ENCODE data around the gene PCDHGC5. TPM values are rescaled to one million over a fixed set of nuclear protein-coding genes. Genes with fewer than 3 reads are reported as not detected.

Gene PCDHGC5
- 0.12 TPM for polyA plus RNA-seq (2013)

DNA sequence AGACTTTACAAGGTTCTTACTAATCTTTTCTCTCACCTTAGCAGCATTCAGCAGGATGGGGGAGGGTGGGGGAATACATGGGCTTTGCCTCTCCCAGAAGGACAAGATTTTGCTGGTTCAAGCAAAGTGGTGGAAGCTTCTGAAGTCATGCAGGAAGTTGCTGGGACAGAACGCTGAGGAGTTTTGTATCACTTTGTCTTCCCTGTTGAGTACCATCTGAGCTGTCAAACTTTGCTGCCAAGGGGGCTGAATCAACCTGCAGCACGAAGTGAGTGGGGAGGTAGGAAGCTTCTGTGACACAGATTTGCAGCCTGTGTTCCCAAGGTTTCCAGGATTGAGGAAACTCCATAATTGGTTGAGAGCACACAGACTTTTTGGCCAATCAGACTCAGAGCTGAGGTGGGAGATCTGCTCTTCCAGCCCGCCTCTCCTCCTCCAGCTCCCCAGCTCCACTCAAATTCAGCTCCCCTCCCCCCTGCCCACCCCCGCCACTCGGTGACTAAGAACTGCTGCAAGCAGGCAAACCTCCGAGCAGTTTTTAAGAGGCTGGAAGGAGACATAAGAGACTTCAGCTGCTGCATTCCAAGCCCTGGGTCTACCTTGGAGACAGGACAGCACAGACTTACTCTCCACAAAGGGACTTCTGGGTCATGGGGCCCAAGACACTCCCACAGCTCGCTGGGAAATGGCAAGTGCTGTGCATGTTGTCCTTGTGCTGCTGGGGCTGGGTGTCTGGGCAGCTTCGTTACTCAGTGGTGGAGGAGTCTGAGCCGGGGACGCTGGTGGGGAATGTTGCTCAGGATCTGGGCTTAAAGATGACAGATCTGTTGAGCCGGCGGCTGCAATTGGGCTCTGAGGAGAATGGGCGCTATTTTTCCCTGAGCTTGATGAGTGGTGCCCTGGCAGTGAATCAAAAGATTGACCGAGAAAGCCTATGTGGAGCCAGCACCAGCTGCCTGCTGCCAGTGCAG lies at the start of gene PCDHGC5:
PCDHGC5 (plus strand) TSS at position 491 of the 971 bp plus-strand sequence; CDS start at position 651, 160 bp downstream.
- 81% methylated on average over 11 of the region's 14 CpGs for WGBS (ENCODE audit: insufficient coverage)
- H3K4me1 ChIP-seq (ENCODE audit: control extremely low read depth in 1 of 4, control insufficient read depth in 4 of 4, insufficient read depth in 4 of 4, low read length in 3 of 4), result peaks cover 0 to 33% (median 19%) of the 10 kb centered on the region in 4 experiments
- no peak within 1 kb of the TSS for H3K27ac ChIP-seq (ENCODE audit: insufficient read depth in 1 of 2, low read depth in 1 of 2, low read length in 2 of 2, poor library complexity in 1 of 2, severe bottlenecking in 2 of 2)
- no peak for DNase-seq
- H3K4me3 ChIP-seq (ENCODE audit: control insufficient read depth in 1 of 7, extremely low read depth in 1 of 7, insufficient read depth in 4 of 7, low read depth in 2 of 7, low read length in 6 of 7), result no peak within 1 kb of the TSS
- H3K27me3 ChIP-seq (replicated peaks in 2 of 5; ENCODE audit: control insufficient read depth in 4 of 5, insufficient read depth in 5 of 5, low read length in 4 of 5), result peaks cover 14 to 97% (median 57%) of the 10 kb centered on the region in 5 experiments
- ChIA-PET POLR2A (no interaction called here), CTCF (interaction anchor here (1.0 to 1.3 kb wide), 5 partner anchors 8 to 71 kb away, joined by 3 to 6 read pairs (median 3); partner anchors contain the start of gene PCDHGB7)
- no peaks in the 10 kb centered on the region for H3K36me3 ChIP-seq (ENCODE audit: control insufficient read depth in 4 of 4, insufficient read depth in 4 of 4, low read length in 3 of 4)
- peaks cover 0 to 4% (median 3%) of the 10 kb centered on the region in 5 experiments for H3K9me3 ChIP-seq (ENCODE audit: control extremely low read depth in 1 of 5, control insufficient read depth in 4 of 5, insufficient read depth in 2 of 5, low read depth in 1 of 5, low read length in 4 of 5)

DNA sequence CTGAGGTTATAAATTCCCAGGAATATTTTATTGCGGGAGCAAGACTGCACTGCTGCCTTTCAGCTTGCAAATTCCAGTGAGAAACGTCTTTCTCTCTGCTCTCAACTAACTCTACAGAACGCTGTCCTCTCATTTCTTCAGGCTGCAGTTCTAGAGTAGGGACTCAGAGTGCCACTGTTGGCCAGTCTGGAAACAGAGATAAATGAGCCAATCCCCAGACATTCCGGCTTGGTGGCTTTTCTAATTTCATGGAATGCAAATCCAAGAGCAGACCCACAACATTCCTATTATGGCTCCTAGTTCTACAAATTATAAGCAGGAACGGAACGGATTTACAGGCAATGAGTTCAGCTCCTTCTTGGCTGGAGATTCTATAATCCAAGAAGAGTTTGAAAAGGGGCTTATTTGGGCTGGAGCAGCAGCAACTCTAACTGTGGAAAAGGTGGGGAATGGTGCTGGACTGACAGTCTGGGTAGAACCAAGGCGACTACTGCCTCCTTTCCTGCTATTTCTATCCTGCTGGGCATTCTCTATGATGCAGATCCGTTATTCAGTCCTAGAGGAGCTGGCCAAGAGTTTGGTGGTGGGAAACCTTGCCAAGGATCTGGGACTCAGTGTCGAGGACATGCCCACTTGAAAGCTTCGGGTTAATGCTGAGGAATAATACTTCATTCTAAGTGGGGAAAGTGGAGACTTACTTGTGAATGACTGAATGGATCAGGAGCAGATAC lies 49.3 kb upstream of the PCDHGC5 start:
- no peak overlapping the region for H3K4me3 ChIP-seq (ENCODE audit: control insufficient read depth in 1 of 7, extremely low read depth in 1 of 7, insufficient read depth in 4 of 7, low read depth in 2 of 7, low read length in 6 of 7)
- H3K27ac ChIP-seq (ENCODE audit: insufficient read depth in 1 of 2, low read depth in 1 of 2, low read length in 2 of 2, poor library complexity in 1 of 2, severe bottlenecking in 2 of 2), result no peak overlapping the region
- DNase-seq, result no peak
- no peaks in the 10 kb centered on the region for H3K4me1 ChIP-seq (ENCODE audit: control extremely low read depth in 1 of 4, control insufficient read depth in 4 of 4, insufficient read depth in 4 of 4, low read length in 3 of 4)
- POLR2A ChIA-PET, result no interaction called here
- peaks cover 0 to 12% (median 1%) of the 10 kb centered on the region in 5 experiments for H3K27me3 ChIP-seq (replicated peaks in 2 of 5; ENCODE audit: control insufficient read depth in 4 of 5, insufficient read depth in 5 of 5, low read length in 4 of 5)
- H3K9me3 ChIP-seq (ENCODE audit: control extremely low read depth in 1 of 5, control insufficient read depth in 4 of 5, insufficient read depth in 2 of 5, low read depth in 1 of 5, low read length in 4 of 5), result peaks cover 0 to 41% (median 13%) of the 10 kb centered on the region in 5 experiments
- 78% methylated on average over 9 of the region's 10 CpGs for WGBS (ENCODE audit: insufficient coverage)
- H3K36me3 ChIP-seq (ENCODE audit: control insufficient read depth in 4 of 4, insufficient read depth in 4 of 4, low read length in 3 of 4), result no peaks in the 10 kb centered on the region
- CTCF ChIA-PET, result interaction anchor here (0.7 to 1.7 kb wide), 4 partner anchors 11 to 125 kb away, joined by 3 to 4 read pairs (median 3); no protein-coding TSS in a partner anchor

DNA sequence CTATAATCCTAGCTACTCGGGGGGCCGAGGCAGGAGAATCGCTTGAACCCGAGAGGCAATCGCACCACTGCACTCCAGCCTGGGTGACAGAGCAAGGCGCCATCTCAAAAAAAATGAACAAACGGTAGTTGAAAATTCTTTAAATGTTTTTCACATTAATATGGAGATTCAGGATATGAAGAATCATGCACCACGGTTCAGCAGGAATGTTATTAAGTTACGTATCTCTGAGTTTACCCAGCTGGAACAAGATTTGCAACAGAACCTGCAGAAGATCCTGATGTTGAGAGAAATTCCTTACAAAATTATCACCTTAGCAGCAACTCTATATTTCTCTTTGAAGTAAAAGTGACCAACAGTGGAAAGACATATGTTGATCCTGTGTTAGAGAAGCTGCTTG lies 48.5 kb upstream of the PCDHGC5 start:
- ChIA-PET CTCF (interaction anchor here (0.7 kb wide), 1 partner anchor 12 kb away, joined by 3 read pairs; no protein-coding TSS in a partner anchor), POLR2A (no interaction called here)
- Histone ChIP-seq H3K4me1 (ENCODE audit: control extremely low read depth in 1 of 4, control insufficient read depth in 4 of 4, insufficient read depth in 4 of 4, low read length in 3 of 4) (no peaks in the 10 kb centered on the region), H3K27ac (ENCODE audit: insufficient read depth in 1 of 2, low read depth in 1 of 2, low read length in 2 of 2, poor library complexity in 1 of 2, severe bottlenecking in 2 of 2) (no peak overlapping the region), H3K36me3 (ENCODE audit: control insufficient read depth in 4 of 4, insufficient read depth in 4 of 4, low read length in 3 of 4) (no peaks in the 10 kb centered on the region), H3K4me3 (ENCODE audit: control insufficient read depth in 1 of 7, extremely low read depth in 1 of 7, insufficient read depth in 4 of 7, low read depth in 2 of 7, low read length in 6 of 7) (no peak overlapping the region), H3K9me3 (ENCODE audit: control extremely low read depth in 1 of 5, control insufficient read depth in 4 of 5, insufficient read depth in 2 of 5, low read depth in 1 of 5, low read length in 4 of 5) (peaks cover 0 to 43% (median 13%) of the 10 kb centered on the region in 5 experiments), H3K27me3 (replicated peaks in 2 of 5; ENCODE audit: control insufficient read depth in 4 of 5, insufficient read depth in 5 of 5, low read length in 4 of 5) (peaks cover 0 to 12% (median 1%) of the 10 kb centered on the region in 5 experiments)
- 100% methylated on average over 3 of the region's 9 CpGs for WGBS (ENCODE audit: insufficient coverage)
- no peak for DNase-seq

DNA sequence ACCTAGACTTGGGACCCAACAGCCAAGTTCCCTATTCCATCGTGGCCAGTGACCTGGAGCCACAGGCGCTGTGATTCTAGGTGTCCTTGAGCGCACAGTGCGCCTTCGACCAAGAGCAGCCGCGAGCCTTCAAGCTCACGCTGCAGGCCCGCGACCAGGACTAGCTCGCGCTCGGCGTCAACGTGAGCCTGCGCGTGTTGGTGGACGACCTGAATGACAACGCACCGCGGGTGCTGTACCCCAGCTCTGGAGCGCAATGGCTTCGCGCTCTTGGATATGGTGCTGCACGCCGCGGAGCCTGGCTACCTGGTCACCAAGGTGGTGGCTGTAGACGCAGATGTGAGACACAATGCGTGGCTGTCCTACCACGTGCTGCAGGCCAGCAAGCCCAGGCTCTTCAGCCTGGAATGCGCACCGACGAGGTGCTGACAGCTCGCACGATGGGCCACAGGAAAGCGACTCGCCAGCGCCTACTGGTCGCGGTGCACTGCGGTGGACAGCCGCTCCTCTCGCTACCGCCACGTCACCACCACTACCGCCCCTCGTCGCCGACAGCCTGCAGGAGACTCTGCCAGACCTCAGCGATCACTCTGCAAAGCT lies 47.2 kb upstream of the PCDHGC5 start:
- Histone ChIP-seq H3K27ac (ENCODE audit: insufficient read depth in 1 of 2, low read depth in 1 of 2, low read length in 2 of 2, poor library complexity in 1 of 2, severe bottlenecking in 2 of 2) (no peak overlapping the region), H3K36me3 (ENCODE audit: control insufficient read depth in 4 of 4, insufficient read depth in 4 of 4, low read length in 3 of 4) (no peaks in the 10 kb centered on the region), H3K9me3 (ENCODE audit: control extremely low read depth in 1 of 5, control insufficient read depth in 4 of 5, insufficient read depth in 2 of 5, low read depth in 1 of 5, low read length in 4 of 5) (peaks cover 0 to 40% (median 13%) of the 10 kb centered on the region in 5 experiments), H3K4me3 (ENCODE audit: control insufficient read depth in 1 of 7, extremely low read depth in 1 of 7, insufficient read depth in 4 of 7, low read depth in 2 of 7, low read length in 6 of 7) (no peak overlapping the region), H3K4me1 (ENCODE audit: control extremely low read depth in 1 of 4, control insufficient read depth in 4 of 4, insufficient read depth in 4 of 4, low read length in 3 of 4) (no peaks in the 10 kb centered on the region), H3K27me3 (replicated peaks in 2 of 5; ENCODE audit: control insufficient read depth in 4 of 5, insufficient read depth in 5 of 5, low read length in 4 of 5) (peaks cover 0 to 12% (median 0%) of the 10 kb centered on the region in 5 experiments)
- ChIA-PET POLR2A (no interaction called here), CTCF (no interaction called here)
- 59% methylated on average over 49 of the region's 50 CpGs for WGBS (ENCODE audit: insufficient coverage)
- no peak for DNase-seq

DNA sequence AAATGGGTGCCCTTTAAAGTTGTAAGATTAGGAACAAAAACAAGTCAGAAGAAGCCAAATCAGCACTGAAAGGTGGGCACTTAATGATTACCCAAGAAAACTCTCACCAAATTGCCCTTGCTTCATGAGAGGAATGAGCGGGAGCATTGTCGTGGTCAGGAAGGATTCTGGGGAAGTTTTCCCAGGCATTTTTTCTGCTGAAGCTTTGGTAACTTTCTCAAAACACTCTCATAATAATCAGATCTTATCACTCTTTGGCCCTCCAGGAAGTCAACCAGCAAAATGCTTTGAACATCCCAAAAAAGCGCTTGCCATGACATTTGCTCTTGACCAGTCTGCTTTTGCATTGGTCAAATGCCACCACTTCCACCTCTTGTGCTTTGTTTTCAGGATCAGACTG lies 23.5 kb upstream of the PCDHGC5 start:
- no peaks in the 10 kb centered on the region for H3K36me3 ChIP-seq (ENCODE audit: control insufficient read depth in 4 of 4, insufficient read depth in 4 of 4, low read length in 3 of 4)
- WGBS (ENCODE audit: insufficient coverage), result 100% methylated on average over 3 of the region's 3 CpGs
- CTCF ChIA-PET, result no interaction called here
- POLR2A ChIA-PET, result no interaction called here
- H3K4me1 ChIP-seq (ENCODE audit: control extremely low read depth in 1 of 4, control insufficient read depth in 4 of 4, insufficient read depth in 4 of 4, low read length in 3 of 4), result no peaks in the 10 kb centered on the region
- no peak for DNase-seq
- peaks cover 0 to 1% (median 0%) of the 10 kb centered on the region in 5 experiments for H3K27me3 ChIP-seq (replicated peaks in 2 of 5; ENCODE audit: control insufficient read depth in 4 of 5, insufficient read depth in 5 of 5, low read length in 4 of 5)
- H3K9me3 ChIP-seq (ENCODE audit: control extremely low read depth in 1 of 5, control insufficient read depth in 4 of 5, insufficient read depth in 2 of 5, low read depth in 1 of 5, low read length in 4 of 5), result no peaks in the 10 kb centered on the region
- H3K27ac ChIP-seq (ENCODE audit: insufficient read depth in 1 of 2, low read depth in 1 of 2, low read length in 2 of 2, poor library complexity in 1 of 2, severe bottlenecking in 2 of 2), result no peak overlapping the region
- no peak overlapping the region for H3K4me3 ChIP-seq (ENCODE audit: control insufficient read depth in 1 of 7, extremely low read depth in 1 of 7, insufficient read depth in 4 of 7, low read depth in 2 of 7, low read length in 6 of 7)

DNA sequence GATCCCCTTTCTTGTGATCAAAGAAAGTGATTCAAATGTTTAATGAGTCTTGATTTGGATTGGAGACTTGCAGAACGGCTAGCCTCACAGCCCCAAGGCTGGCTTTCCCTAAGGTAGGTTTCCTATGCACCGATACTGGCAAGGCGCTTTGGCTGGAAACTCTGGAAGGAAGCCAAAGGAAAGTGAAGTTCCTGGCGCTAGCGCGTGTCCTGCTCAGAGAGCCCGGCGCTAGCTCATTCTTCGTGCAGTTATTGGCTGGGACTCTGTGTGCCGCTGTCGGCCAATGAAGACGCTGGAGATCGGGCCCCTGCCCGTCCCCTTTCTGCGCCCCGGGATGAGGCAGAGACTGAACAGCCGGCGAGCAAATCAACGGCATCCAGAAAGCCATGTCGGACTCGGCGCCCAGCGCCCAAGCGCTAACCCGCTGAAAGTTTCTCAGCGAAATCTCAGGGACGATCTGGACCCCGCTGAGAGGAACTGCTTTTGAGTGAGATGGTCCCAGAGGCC lies 13.2 kb upstream of the PCDHGC5 start, which contains the start of gene PCDHGC3:
PCDHGC3 (plus strand) TSS at position 342 of the 507 bp plus-strand sequence; CDS start at position 493, 151 bp downstream.
- H3K9me3 ChIP-seq (ENCODE audit: control extremely low read depth in 1 of 5, control insufficient read depth in 4 of 5, insufficient read depth in 2 of 5, low read depth in 1 of 5, low read length in 4 of 5), result no peaks in the 10 kb centered on the region
- no peaks in the 10 kb centered on the region for H3K36me3 ChIP-seq (ENCODE audit: control insufficient read depth in 4 of 4, insufficient read depth in 4 of 4, low read length in 3 of 4)
- H3K27ac ChIP-seq (ENCODE audit: insufficient read depth in 1 of 2, low read depth in 1 of 2, low read length in 2 of 2, poor library complexity in 1 of 2, severe bottlenecking in 2 of 2), result no peak within 1 kb of the TSS
- DNase-seq, result peak; percentile 50 to 67 (median 52)
- POLR2A ChIA-PET, result no interaction called here
- peaks cover 11 to 23% (median 16%) of the 10 kb centered on the region in 4 experiments for H3K4me1 ChIP-seq (ENCODE audit: control extremely low read depth in 1 of 4, control insufficient read depth in 4 of 4, insufficient read depth in 4 of 4, low read length in 3 of 4)
- peak within 1 kb of the TSS; percentile 40 to 87 (median 69) for H3K4me3 ChIP-seq (ENCODE audit: control insufficient read depth in 1 of 7, extremely low read depth in 1 of 7, insufficient read depth in 4 of 7, low read depth in 2 of 7, low read length in 6 of 7)
- under 1% methylated on average over 23 of the region's 28 CpGs for WGBS (ENCODE audit: insufficient coverage)
- CTCF ChIA-PET, result interaction anchor here (0.6 to 2.1 kb wide), 13 partner anchors 10 to 82 kb away, joined by 3 to 11 read pairs (median 4); partner anchors contain the start of genes PCDHGA10, PCDHGA11, PCDHGA12 and PCDHGB6
- H3K27me3 ChIP-seq (replicated peaks in 2 of 5; ENCODE audit: control insufficient read depth in 4 of 5, insufficient read depth in 5 of 5, low read length in 4 of 5), result peaks cover 18 to 58% (median 30%) of the 10 kb centered on the region in 5 experiments

Measured in common myeloid progenitor, CD34-positive (primary cell).